ENCODE results near the gene NSG1.
"Not testable (repeated sequence)": the region's sequence is repeated elsewhere in the genome, so short reads cannot be mapped to it uniquely, and the experiment has no call there.

The NSG1 gene

GRCh38 chr4:4417886-4418285 is 31.0 kb downstream of the NSG1 start:
- no peak for DNase-seq

- DNase-seq, result no peak
Measured at GRCh38 chr4:4418676-4419390, 31.9 kb downstream of the NSG1 start.

- no peak for DNase-seq
Measured at GRCh38 chr4:4419896-4420295, 33.0 kb downstream of the NSG1 start.

GRCh38 chr4:4420421-4420820 is 33.5 kb downstream of the NSG1 start:
- DNase-seq, result no peak

GRCh38 chr4:4421356-4421755 is 34.5 kb downstream of the NSG1 start:
- no peak for DNase-seq

GRCh38 chr4:4422117-4422516 is 35.2 kb downstream of the NSG1 start:
- not testable (repeated sequence) for DNase-seq

GRCh38 chr4:4422856-4423499 is 36.1 kb downstream of the NSG1 start:
- no peak for DNase-seq

- no peak for DNase-seq
Measured at GRCh38 chr4:4423706-4424498, 37.0 kb downstream of the NSG1 start.

GRCh38 chr4:4424499-4425115 is 37.7 kb downstream of the NSG1 start:
- no peak for DNase-seq

GRCh38 chr4:4425119-4425690 is 38.3 kb downstream of the NSG1 start:
- no peak for DNase-seq

- DNase-seq, result no peak
Measured at GRCh38 chr4:4425696-4426095, 38.8 kb downstream of the NSG1 start.

GRCh38 chr4:4426511-4427120 is 39.7 kb downstream of the NSG1 start:
- DNase-seq, result no peak

GRCh38 chr4:4427121-4427870 is 40.4 kb downstream of the NSG1 start:
- no peak for DNase-seq

GRCh38 chr4:4427886-4428285 is 41.0 kb downstream of the NSG1 start:
- DNase-seq, result no peak

- DNase-seq, result no peak
Measured at GRCh38 chr4:4428966-4429875, 42.3 kb downstream of the NSG1 start.

GRCh38 chr4:4430492-4431195 is 43.7 kb downstream of the NSG1 start:
- DNase-seq, result no peak

- no peak for DNase-seq
Measured at GRCh38 chr4:4432341-4433125, 45.6 kb downstream of the NSG1 start.

GRCh38 chr4:4433941-4434340 is 47.0 kb downstream of the NSG1 start:
- no peak for DNase-seq

GRCh38 chr4:4436244-4436823 is 49.4 kb downstream of the NSG1 start:
- no peak for DNase-seq

Measured in DMS 273 treated with DMSO at 0.1 percent for 48 hours (cell line).